ENCODE measurements around the gene C15orf62. TPM values are rescaled to one million over a fixed set of nuclear protein-coding genes. Genes with fewer than 3 reads are reported as not detected.

C15orf62 gene
- total RNA-seq, 2 donors from 2014 or later, result 0.51 to 1.3 TPM

DNA sequence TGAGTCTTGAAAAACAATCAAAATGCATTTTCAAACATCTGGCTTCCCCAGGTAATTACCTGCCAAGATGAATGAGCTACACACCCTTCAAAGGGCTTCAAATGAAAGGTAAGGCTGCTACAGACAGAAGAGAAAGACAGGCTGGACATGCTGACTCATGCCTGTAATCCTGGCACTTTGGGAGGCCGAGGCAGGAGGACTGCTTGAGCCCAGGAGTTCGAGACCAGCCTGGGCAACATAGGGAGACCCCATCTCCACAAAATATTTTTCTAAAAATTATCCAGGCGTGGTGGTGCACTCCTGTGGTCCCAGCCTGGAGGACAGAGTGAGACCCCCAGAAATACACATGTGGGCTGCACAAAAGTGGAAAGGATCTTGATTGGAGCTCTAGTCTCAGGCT lies 22.6 kb downstream of the C15orf62 start:
- Histone ChIP-seq H3K27me3 (replicated peaks; ENCODE audit: insufficient read depth) (no peaks in the 10 kb centered on the region), H3K36me3 (no peaks in the 10 kb centered on the region), H3K27ac (no peak overlapping the region), H3K4me1 (replicated peaks) (peaks cover 8% of the 10 kb centered on the region), H3K4me3 (no peak overlapping the region), H3K9me3 (no peaks in the 10 kb centered on the region)
- 98% methylated on average over 3 of the region's 3 CpGs for WGBS
- TF ChIP-seq POLR2AphosphoS5 (IDR thresholded peaks at IDR 0.05) (no peak), POLR2A (IDR thresholded peaks at IDR 0.05) (no peak)
- TF ChIP-seq, protein P1, sequence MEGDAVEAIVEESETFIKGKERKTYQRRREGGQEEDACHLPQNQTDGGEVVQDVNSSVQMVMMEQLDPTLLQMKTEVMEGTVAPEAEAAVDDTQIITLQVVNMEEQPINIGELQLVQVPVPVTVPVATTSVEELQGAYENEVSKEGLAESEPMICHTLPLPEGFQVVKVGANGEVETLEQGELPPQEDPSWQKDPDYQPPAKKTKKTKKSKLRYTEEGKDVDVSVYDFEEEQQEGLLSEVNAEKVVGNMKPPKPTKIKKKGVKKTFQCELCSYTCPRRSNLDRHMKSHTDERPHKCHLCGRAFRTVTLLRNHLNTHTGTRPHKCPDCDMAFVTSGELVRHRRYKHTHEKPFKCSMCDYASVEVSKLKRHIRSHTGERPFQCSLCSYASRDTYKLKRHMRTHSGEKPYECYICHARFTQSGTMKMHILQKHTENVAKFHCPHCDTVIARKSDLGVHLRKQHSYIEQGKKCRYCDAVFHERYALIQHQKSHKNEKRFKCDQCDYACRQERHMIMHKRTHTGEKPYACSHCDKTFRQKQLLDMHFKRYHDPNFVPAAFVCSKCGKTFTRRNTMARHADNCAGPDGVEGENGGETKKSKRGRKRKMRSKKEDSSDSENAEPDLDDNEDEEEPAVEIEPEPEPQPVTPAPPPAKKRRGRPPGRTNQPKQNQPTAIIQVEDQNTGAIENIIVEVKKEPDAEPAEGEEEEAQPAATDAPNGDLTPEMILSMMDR (IDR thresholded peaks at IDR 0.05), result no peak
- intact Hi-C loops (cut with DNase I), result no loop called here
- no peak for DNase-seq (ENCODE audit: low spot score)

DNA sequence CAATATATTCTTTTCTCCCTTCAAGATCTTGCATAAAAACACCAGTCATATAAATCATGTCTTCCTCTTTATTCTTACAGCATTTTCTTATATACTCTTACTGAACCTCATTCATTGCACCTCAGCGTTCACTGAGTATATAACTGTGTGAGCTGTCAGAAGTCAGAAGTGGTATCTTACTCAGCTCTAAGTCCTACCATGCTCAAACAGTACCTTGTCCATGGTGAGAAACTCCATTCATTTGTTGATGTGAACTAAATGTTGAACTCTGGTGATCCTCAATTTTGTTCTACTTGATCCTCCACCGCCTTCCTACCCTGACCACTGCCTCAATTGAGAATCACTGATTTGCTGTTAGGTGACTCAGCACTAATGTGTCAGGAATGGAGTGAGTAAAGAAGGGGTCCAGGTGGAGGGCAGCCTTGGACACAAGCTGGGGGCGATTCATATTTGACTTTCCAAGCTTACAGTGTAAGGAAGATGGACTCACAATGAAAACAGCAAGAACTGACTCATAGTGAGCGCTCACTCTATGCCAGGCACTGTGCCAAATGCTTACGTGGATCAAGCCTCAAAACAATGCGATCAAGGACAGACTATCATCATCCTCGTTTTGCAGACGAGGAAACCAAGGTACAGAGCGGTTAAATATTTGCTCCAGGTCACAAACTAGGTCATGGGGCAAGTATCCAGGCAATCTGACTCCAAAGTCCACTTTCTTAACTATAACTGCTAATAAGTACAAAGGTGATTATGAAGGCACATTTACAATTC lies 23.6 kb downstream of the C15orf62 start:
- DNase-seq (ENCODE audit: low spot score), result no peak
- H3K27ac ChIP-seq, result no peak overlapping the region
- no peaks in the 10 kb centered on the region for H3K9me3 ChIP-seq
- 69% methylated on average over 9 of the region's 9 CpGs for WGBS
- H3K4me1 ChIP-seq (replicated peaks), result no peaks in the 10 kb centered on the region
- H3K4me3 ChIP-seq, result no peak overlapping the region
- no peaks in the 10 kb centered on the region for H3K27me3 ChIP-seq (replicated peaks; ENCODE audit: insufficient read depth)
- intact Hi-C loops (cut with DNase I), result no loop called here
- H3K36me3 ChIP-seq, result no peaks in the 10 kb centered on the region
- TF ChIP-seq POLR2A (IDR thresholded peaks at IDR 0.05) (no peak), POLR2AphosphoS5 (IDR thresholded peaks at IDR 0.05) (no peak)
- TF ChIP-seq, protein P1 (IDR thresholded peaks at IDR 0.05), result no peak

DNA sequence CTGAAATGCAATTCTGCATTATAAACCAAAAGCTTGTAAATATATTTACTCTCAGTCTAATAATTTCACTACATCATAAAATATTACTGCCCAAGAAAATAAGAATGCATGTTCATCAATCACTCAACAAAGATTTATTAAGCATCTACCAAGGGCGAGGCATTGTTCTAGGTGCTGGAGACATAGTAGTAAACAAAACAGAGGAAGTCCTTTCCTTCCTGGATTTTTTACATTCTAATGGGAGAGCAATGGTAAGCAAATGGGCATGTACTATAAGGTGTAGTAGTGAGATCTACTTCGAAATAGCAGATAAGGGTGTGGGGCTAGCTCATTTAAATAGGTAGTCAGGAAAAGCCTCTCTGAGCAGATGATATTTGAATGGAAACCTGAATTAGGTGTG lies 26.3 kb downstream of the C15orf62 start:
- TF ChIP-seq POLR2AphosphoS5 (IDR thresholded peaks at IDR 0.05) (peak; percentile 15), POLR2A (IDR thresholded peaks at IDR 0.05) (no peak)
- TF ChIP-seq, protein P1 (IDR thresholded peaks at IDR 0.05), result no peak
- Histone ChIP-seq H3K9me3 (no peaks in the 10 kb centered on the region), H3K4me1 (replicated peaks) (no peaks in the 10 kb centered on the region), H3K36me3 (no peaks in the 10 kb centered on the region), H3K27ac (no peak overlapping the region), H3K4me3 (no peak overlapping the region), H3K27me3 (replicated peaks; ENCODE audit: insufficient read depth) (no peaks in the 10 kb centered on the region)
- 69% methylated on average over 2 of the region's 2 CpGs for WGBS
- no peak for DNase-seq (ENCODE audit: low spot score)
- intact Hi-C loops (cut with DNase I), result no loop called here

DNA sequence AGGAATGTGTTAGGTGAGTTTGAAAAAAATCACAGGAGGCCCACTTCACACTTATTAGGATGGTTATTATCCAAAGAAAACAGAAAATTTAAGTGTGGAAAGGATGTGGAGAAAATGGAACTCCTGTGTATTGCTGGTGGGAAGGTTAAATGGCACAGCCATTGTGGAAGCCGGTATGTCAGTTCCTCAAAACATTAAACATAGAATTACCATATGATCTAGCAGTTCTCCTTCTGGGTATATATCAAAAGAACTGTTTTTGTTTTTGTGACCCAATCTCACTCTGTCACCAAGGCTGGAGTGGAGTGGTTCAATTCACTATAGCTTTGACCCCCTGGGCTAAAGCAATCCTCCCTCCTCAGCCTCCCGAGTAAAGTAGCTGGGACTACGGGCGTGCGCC lies 26.7 kb downstream of the C15orf62 start:
- intact Hi-C loops (cut with DNase I), result no loop called here
- DNase-seq (ENCODE audit: low spot score), result no peak
- H3K4me1 ChIP-seq (replicated peaks), result no peaks in the 10 kb centered on the region
- no peaks in the 10 kb centered on the region for H3K9me3 ChIP-seq
- 93% methylated on average over 5 of the region's 5 CpGs for WGBS
- H3K27me3 ChIP-seq (replicated peaks; ENCODE audit: insufficient read depth), result no peaks in the 10 kb centered on the region
- no peak for TF ChIP-seq POLR2AphosphoS5 (IDR thresholded peaks at IDR 0.05)
- TF ChIP-seq, protein P1 (IDR thresholded peaks at IDR 0.05), result no peak
- no peak for TF ChIP-seq POLR2A (IDR thresholded peaks at IDR 0.05)
- no peak overlapping the region for H3K4me3 ChIP-seq
- no peaks in the 10 kb centered on the region for H3K36me3 ChIP-seq
- no peak overlapping the region for H3K27ac ChIP-seq

DNA sequence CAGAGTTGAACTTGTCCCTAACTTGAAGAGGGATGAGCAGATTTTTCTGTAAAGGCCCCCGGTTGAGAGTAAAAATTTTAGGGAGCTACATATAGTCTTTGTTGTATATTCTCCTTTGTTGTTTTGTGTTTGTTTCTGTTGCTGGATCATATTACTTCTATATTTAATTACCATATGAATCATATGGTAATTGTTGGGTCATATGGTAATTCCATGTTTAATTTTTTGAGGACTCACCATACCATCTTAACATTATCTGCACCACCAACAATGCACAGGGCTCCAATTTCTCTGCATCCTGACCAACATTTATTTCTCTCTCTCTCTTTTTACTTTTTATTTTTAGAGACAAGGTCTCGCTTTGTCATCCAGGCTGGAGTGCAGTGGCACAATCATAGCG lies 29.7 kb downstream of the C15orf62 start:
- 93% methylated on average over 3 of the region's 3 CpGs for WGBS

More for the DNA sequence above, 29.7 kb downstream of the C15orf62 start:
- Histone ChIP-seq H3K4me1 (replicated peaks) (no peaks in the 10 kb centered on the region), H3K36me3 (no peaks in the 10 kb centered on the region), H3K27ac (no peak overlapping the region), H3K4me3 (no peak overlapping the region), H3K27me3 (replicated peaks; ENCODE audit: insufficient read depth) (no peaks in the 10 kb centered on the region), H3K9me3 (no peaks in the 10 kb centered on the region)
- intact Hi-C loops (cut with DNase I), result no loop called here
- TF ChIP-seq, protein P1 (IDR thresholded peaks at IDR 0.05), result no peak
- TF ChIP-seq POLR2AphosphoS5 (IDR thresholded peaks at IDR 0.05), result no peak
- TF ChIP-seq POLR2A (IDR thresholded peaks at IDR 0.05), result no peak
- no peak for DNase-seq (ENCODE audit: low spot score)

Data from prostate gland (tissue), 2 donors.